Daoy (cell line): ENCODE results near the gene LSS. TPM values are rescaled to one million over a fixed set of nuclear protein-coding genes. Genes with fewer than 3 reads are reported as not detected.

Experiments
- DNase-seq: peaks from one replicate; pipeline ENCODE4 v3.0.0-alpha.2; 2015; ENCODE audit warnings: low read depth
- total RNA-seq: library from RNA; depleted of rRNA; stranded (reverse); fragments of >200 nt; shearing (Covaris generic); gene quantifications from 2 replicates; pipeline ENCODE4 v1.2.3, GENCODE V29; 2014

Gene LSS
- total RNA-seq, 1 experiment from 2014 or later, result 25.3 TPM

DNA sequence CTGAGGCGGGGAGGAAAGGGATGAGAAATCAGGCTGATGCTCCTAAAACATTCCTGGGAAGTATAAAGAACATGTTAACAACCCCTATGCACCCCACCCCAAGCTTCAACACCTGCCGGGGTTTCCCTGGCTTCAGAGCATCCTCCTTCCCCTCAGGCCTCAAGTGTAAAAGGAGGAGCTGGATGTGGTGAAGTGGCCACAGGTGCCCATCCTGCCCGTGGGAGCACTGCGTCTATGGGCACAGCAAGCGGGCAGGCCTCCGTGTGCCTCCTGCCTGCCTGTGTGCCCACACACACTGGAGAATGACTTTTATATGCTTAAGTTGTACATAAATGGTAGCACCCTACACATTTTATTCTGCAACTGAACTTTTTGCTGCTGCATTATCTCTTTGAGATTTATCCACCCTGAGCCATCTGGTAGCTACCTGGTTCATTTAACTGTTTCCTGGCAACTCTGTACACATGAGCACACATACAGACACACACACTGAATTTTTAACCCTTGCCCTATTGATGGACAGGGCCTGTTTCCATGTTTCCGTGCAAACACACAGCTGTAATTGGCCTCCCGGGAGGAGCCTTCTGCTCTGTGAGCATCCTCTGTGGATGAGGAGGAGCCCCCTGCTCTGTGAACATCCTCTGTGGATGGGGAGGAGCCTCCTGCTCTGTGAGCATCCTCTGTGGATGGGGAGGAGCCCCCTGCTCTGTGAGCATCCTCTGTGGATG is 59.8 kb downstream of the LSS start:
- peak; percentile 4 for DNase-seq

DNA sequence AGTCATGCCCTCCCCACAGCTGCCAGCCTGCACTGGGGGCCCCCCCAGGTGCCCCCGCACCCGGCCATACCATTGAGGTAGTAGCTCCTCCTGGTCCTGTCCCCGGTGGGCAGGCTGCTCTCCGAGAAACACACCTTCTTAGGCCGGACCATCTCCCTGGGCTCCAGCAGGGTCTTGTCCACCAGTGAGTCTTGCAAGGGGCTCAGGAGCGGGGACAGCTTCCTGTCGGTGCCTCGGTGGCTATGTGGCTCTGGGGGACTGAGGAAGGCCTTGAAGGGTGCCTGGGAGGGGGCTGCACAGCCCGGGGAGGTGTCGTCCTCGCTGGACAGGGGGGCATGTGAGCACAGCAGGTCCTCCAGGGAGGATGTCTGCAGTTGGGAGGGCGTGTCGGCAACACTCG is 60.3 kb downstream of the LSS start:
- DNase-seq, result no peak

DNA sequence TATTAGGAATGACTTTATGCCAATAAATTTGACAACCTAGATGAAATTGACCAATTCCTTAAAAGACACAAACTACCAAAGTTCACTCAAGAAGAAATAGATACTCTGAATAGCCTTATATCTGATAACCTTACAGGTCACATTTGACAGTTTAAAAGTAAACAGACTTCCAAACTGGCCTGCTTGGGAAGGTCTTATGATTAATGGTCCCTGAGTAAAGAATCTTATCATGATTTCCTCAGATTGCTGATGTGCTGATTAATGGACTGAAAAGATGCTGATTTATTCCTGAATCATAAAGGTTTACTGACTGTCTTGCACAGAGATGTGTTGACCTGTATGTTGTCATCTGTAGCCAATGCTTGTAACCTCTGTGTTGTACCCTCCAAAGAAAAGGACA is 63.5 kb downstream of the LSS start:
- DNase-seq, result no peak

DNA sequence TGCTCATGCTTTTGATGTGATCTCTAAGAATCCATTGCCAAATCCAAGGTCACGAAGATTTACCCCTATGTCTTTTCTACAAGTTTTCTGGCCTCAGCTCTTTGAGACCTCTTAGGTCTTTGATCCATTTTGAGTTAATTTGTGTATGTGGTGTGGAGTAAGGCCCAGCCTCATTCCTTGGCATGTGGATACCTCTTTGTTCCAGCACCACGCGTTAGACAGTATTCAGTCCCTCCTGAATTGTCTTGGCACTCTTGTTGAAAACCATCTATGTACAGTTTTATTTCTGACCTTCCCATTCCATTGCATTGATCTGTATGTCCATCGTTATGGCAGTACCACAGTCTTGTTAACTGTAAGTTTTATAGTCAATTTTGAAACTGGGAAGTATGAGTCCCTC is 65.2 kb downstream of the LSS start:
- DNase-seq, result no peak

DNA sequence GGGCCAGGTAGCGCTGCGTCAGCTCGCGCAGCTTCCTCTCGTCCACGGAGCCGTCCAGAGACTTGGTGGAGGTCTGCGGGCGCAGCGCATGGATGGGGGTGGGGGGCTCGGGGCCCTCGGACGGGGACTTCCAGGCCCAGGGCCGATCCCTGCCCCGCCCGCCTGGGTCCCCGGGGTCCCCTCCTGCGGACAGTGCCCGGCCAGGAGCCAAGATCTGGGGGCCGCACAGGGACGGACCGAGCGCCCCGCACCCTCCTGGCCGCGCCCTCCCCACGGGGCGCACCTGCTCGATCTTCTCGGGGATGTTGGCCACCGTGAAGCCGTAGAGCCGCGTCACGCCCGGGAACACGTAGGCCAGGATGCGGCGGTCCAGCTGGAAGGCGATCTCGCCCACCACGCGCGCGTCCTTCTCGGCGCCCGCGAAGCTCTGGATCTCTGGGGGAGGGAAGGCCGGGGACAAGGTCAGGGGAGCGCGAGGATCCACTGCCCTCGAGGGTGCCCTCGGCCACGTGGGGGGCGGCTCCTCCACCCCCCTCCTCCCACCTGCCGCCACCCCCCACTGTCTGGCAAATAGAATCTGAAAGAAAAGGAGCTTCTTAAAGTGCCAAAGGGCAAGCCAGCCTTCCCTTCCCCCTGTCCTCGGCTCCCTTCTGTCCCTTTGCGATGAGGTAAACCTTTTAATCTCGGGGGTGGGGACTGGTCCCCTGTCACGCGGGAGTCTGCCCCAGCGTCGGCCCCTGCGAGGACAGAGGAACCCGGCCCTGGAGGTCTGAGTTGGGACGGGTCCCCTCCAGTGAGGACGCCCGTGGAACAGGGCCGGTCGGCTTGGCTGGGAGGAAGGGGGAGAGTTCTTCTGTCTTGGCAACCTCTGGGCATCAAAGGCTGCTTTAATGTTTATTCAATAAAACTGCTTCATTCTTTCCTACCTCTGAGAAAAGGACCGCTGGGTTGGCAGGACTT is 66.7 kb downstream of the LSS start:
- peak; percentile 4 for DNase-seq

GRCh38 chr21:46160907-46161632 is 67.5 kb downstream of the LSS start:
- peak; percentile 48 for DNase-seq

GRCh38 chr21:46160657-46160906 is 68.0 kb downstream of the LSS start:
- no peak for DNase-seq

DNA sequence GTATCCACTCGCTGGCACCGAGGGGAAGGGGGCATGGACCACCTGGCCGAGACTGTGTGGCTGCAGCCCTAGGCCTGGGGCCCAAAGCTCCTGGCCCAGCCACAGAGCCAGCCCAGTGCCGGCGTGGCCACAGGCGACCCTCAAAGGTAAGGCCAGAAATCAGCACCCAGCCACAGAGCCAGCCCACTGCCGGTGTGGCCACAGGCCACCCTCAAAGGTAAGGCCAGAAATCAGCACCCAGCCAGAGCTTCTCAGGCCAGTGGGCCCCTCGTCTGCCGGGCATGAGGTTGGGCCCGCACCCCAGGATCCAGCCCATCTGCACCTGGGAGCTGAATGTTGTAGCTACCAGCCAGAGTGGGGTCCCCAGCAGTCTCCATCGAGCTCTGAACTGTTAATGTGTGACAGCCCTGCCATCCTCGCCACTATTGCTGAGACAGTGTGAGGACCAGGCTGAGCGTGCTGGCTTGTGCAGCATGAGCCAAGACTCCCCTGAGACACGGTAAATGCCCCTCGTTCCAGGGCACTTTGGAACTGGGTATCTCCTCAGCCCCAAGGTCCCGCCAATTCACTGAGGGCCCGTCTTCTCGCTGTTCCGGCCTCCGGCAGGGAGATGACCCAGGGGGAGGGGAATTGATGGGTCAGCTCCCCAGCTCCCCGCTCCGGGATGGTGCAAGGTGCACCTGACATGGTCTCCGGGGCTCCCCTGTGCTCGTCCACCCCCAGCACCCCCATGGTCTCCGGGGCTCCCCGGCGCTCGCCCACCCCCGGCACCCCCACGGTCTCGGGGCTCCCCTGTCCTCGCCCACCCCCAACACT is 68.5 kb downstream of the LSS start:
- peak; percentile 2 for DNase-seq

GRCh38 chr21:46159390-46159789 is 69.2 kb downstream of the LSS start:
- DNase-seq, result peak; percentile 1

DNA sequence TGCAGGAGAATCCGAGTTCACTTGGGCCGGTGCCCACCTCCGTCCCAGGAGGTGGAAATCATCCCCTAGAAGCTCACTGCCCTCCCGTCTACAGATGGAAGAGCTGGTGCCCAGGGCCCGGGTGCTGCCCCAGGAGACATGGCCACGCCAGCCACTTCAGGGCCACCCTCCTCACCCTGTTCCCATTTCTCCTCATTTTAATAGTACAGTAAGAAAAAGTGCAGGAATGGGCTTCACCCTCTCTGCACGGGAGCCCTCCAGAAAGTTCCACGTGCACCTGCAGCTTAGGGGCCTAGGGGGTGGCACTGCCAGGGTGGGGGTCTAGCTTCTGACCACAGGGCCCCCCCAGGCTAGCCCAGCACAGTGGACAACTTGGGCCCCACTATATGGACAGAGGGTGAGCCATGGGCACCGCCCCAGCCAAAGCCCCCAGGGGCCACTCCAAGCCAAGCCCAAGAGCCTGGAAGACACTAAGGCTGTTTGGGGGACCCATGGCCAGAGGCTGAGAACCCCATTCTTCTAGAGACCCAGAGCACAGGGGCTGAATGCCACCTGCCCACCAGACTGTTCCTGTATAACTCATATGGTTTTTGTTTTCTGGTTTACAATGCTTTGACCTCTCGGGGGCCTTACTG is 69.8 kb downstream of the LSS start:
- no peak for DNase-seq

- DNase-seq, result peak; percentile 2
Measured at GRCh38 chr21:46157987-46158451, 70.6 kb downstream of the LSS start.

GRCh38 chr21:46157396-46157986 is 71.1 kb downstream of the LSS start:
- DNase-seq, result peak; percentile 2

DNA sequence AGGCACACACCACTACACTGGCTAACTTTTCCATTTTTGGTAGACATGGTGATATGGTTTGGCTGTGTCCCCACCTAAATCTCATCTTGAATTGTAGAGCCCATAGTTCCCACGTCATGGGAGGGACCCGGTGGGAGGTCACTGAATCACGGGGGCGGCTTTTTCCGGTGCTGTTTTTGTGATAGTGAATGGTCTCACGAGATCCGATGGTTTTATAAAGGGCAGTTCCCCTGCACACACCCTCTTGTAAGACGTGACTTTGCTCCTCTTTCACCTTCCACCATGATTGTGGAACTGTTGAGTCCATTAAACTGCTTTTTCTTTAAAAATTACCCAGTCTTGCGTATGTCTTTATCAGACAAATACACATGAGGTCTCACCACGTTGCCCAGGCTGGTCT is 71.9 kb downstream of the LSS start:
- peak; percentile 1 for DNase-seq

DNA sequence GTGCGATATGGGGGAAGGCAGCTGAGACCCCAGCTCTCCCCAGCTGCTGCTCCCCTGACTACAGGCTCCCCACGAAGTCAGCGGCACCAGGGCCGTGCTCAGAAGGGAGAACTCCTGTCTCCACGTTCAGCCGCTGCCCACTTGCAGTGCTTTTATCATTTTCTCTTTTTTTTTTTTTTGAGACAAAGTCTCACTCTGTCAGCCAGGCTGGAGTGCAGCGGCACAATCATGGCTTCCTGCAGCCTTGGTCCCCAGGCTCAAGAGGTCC is 72.3 kb downstream of the LSS start:
- DNase-seq, result no peak

DNA sequence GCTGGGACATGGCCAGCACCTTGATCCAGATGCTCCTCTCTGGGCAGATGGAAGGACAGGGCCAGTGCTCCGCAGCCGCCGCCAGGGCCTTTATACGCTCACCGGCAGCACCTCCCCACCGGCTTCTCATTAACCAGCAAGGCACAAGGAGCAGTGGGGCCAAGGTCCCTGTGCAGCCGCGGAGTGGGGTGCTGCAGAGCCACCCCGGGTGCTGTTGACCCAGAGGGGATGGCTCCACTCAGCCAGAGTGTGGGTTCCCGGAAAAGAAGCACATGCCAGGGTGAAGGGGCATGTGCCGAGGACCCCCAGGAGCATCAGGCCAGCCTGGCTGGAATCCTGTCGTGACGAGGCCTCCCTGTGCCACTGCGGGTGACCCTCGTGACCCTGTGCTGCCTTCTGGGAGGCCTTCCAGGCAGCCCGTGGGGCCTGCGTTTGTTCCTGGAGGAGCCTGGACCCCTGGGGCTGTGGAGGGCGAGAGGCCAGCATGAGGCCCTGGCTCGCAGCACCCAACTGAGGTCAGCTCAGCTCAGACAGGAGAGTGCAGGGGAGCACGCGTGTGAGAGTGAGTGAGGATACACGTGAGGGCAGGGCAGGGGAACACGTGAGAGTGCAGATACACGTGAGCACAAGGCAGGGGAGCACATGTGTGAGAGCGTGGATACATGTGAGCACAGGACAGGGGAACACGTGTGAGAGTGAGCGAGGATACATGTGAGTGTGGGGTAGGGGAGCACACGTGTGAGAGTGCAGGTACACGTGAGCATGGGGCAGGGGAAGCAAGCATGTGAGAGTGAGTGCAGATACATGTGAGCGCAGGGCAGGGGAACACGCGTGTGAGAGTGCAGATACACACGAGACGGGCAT is 72.8 kb downstream of the LSS start, which contains the start of gene FTCD:
Gene FTCD, minus strand, starts transcription at position 66 of the 864 bp plus-strand sequence. Its CDS starts 56 bp downstream, at position 10.
- peak; percentile 12 for DNase-seq

- DNase-seq, result peak; percentile 3
Measured at GRCh38 chr21:46154955-46155513, 73.5 kb downstream of the LSS start.

DNA sequence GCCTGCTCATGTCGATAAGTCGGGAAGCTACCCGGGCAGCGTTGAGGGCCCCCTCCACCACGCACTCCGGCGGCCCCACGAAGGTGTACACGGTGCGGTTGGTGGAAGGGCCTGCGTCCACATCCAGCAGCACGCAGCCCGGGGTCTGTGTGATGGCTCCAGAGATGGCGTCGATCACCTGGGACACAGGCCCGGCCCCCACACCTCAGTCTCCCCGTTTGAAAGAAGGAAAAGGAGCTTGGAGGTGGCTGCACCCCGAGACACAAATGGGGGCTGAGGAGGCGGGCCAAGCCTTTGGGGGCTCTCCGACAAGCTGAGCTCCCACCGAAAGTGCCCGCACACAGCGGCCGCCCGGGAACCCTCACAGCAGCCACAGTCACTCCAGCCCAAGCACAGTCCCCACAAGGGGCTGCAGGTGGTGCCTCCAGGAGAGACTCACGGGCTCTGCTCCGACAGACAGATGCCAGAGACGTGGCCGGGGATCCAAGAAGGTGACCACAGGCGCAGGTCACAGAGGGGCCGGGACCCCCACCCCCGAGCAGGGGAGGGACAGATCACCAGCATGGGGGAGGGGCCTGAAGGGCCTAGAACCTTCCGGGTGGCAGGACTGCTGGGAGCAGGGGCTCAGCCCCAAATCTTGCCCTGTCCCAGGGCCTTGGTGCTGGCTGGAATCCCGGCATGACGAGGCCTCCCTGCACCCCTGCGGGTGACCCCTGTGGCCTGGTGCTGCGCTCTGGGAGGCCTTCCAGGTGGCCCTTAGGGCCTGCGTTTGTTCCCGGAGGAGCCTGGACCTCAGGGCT is 74.2 kb downstream of the LSS start:
- DNase-seq, result peak; percentile 2
